ENCODE data around the gene RABGAP1L.

Gene RABGAP1L

DNA sequence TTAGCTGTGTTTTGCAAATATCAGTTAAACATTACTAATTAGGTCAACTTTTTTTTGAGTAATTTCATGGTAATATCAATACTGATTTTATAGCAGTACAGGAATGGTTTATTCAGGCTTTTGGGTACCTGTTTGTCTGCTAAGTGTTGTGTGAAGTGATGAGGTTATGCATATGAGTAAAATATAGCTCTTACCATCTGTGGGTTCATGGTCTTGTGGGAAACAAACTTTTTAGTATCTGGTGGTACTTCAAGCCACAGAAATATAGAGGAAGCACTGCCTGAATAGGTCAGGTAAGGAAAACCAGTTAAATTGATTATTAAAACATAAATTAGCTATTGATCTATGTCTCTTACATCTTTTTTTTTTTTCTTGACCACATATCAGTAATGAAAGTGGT lies 113.9 kb downstream of the RABGAP1L start:
- ATAC-seq (replicated peaks; ENCODE audit: extremely low read depth, poor library complexity, severe bottlenecking) (no peak), DNase-seq (ENCODE audit: low spot score in 2 of 2) (no peak)
- Mint-ChIP-seq H3K4me3 (no peak overlapping the region), H3K27me3 (no peaks in the 10 kb centered on the region), H3K27ac (ENCODE audit: low read depth) (no peak overlapping the region), H3K9me3 (no peaks in the 10 kb centered on the region), H3K4me1 (no peaks in the 10 kb centered on the region), H3K36me3 (ENCODE audit: insufficient read depth) (peaks cover 4% of the 10 kb centered on the region)

DNA sequence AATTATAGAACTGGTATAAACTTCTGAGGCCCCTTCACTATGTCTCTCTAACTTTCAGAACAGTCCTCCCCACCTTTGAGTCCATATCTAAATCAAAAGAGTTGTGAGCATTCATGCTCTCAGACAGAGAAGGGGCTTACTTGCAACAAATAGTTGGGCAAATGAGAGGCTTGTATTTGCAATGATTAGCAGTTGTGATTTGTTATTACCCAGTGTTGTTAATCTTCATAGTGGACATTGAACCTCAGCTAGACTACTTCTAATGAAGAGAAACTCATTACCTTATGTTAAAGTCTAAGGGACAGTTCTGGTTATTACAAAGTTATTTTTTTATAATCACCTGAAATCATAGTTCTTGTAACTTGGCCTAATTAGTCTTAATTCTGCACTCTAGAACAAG lies 114.5 kb downstream of the RABGAP1L start:
- Mint-ChIP-seq H3K27ac (ENCODE audit: low read depth) (no peak overlapping the region), H3K9me3 (no peaks in the 10 kb centered on the region), H3K27me3 (no peaks in the 10 kb centered on the region), H3K4me3 (no peak overlapping the region), H3K4me1 (no peaks in the 10 kb centered on the region), H3K36me3 (ENCODE audit: insufficient read depth) (peaks cover 4% of the 10 kb centered on the region)
- no peak for ATAC-seq (replicated peaks; ENCODE audit: extremely low read depth, poor library complexity, severe bottlenecking)
- no peak for DNase-seq (ENCODE audit: low spot score in 2 of 2)

DNA sequence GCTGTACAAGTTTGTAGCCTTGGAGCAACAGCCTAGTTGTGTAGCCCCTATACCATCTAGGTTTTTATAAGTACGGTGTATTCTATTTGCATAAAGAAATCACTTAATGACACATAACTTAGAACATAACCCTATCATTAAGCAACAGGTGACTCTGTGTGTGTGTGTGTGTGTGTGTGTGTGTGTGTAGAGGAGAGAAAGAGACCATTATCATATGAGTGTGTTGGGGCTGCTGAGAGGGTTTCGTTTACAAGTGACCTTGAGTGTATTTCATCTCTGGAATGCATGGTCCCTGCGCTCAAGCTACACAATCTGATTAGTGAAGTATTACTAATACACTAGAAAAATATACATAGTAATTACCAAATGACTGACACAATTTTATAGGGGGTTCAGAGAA lies 115.1 kb downstream of the RABGAP1L start:
- Mint-ChIP-seq H3K4me3 (no peak overlapping the region), H3K27ac (ENCODE audit: low read depth) (no peak overlapping the region), H3K4me1 (no peaks in the 10 kb centered on the region), H3K9me3 (no peaks in the 10 kb centered on the region), H3K27me3 (no peaks in the 10 kb centered on the region), H3K36me3 (ENCODE audit: insufficient read depth) (peaks cover 4% of the 10 kb centered on the region)
- DNase-seq (ENCODE audit: low spot score in 2 of 2) = no peak
- no peak for ATAC-seq (replicated peaks; ENCODE audit: extremely low read depth, poor library complexity, severe bottlenecking)

DNA sequence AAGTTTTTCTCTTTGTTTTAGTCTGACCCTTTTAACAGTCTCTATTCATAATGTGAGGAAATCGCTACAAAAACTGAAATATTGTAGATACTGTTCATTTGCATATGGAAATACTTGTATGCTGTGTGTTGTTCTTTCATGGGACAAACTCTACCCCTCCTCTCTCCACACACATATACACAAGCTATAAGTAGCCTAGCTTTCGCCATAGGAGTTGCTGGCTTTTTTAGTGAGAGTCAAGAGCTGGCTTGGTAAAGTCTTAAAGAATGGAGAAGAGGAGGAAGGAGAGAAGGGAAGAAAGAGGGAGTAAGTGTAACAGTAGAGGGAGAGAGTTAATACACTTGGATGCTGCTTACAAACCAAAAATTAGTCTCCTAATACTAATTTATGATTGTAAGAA lies 115.6 kb downstream of the RABGAP1L start:
- H3K27ac Mint-ChIP-seq (ENCODE audit: low read depth) = no peak overlapping the region
- no peak for DNase-seq (ENCODE audit: low spot score in 2 of 2)

DNA sequence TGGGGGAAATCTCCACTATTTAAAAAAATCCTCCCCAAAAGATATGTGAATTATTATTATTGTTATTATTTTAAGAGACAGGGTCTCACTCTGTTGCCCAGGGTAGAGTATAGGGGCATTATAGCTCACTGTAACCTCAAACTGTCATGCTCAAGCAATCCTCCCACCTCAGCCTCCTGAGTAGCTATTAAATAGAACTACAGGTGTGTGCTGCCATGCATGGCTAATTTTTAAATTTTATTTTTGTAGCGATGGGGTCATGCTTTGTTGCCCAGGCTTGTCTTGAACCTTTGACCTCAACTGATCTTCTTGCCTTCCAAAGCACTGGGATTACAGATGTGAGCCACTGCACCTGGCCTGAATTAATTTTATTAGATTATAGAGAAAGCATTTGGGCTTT lies 116.8 kb downstream of the RABGAP1L start:
- H3K27ac Mint-ChIP-seq (ENCODE audit: low read depth) = no peak overlapping the region
- ATAC-seq (replicated peaks; ENCODE audit: extremely low read depth, poor library complexity, severe bottlenecking) (no peak), DNase-seq (ENCODE audit: low spot score in 2 of 2) (no peak)
- no peaks in the 10 kb centered on the region for H3K27me3 Mint-ChIP-seq
- H3K36me3 Mint-ChIP-seq (ENCODE audit: insufficient read depth) = peaks cover 11% of the 10 kb centered on the region
- no peak overlapping the region for H3K4me3 Mint-ChIP-seq
- H3K9me3 Mint-ChIP-seq = no peaks in the 10 kb centered on the region
- H3K4me1 Mint-ChIP-seq = peaks cover 5% of the 10 kb centered on the region

More for the DNA sequence above, 115.6 kb downstream of the RABGAP1L start:
- H3K27me3 Mint-ChIP-seq = no peaks in the 10 kb centered on the region
- peaks cover 4% of the 10 kb centered on the region for H3K36me3 Mint-ChIP-seq (ENCODE audit: insufficient read depth)
- no peak for ATAC-seq (replicated peaks; ENCODE audit: extremely low read depth, poor library complexity, severe bottlenecking)
- H3K4me3 Mint-ChIP-seq = no peak overlapping the region
- no peaks in the 10 kb centered on the region for H3K9me3 Mint-ChIP-seq
- H3K4me1 Mint-ChIP-seq = no peaks in the 10 kb centered on the region

DNA sequence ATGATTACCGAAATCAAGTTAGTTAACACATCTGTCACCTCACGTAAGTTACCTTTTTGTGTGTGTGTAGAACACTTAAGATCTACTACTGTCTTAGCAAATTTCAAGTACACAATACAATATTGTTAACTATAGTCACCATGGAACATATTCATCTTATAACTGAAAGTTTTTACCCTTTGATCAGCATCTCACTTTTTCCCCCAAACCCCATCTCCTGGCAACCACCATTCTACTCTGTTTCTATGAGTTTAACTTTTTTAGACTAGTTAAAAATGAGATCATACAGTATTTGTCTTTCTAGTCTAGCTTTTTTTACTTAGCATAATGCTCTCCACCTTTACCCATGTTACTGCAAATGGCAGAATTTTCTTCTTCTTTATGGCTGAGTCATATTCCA lies 124.7 kb downstream of the RABGAP1L start:
- Mint-ChIP-seq H3K4me3 (no peak overlapping the region), H3K4me1 (peaks cover 28% of the 10 kb centered on the region), H3K9me3 (peaks cover 6% of the 10 kb centered on the region), H3K27me3 (no peaks in the 10 kb centered on the region), H3K36me3 (ENCODE audit: insufficient read depth) (peaks cover 34% of the 10 kb centered on the region), H3K27ac (ENCODE audit: low read depth) (no peak overlapping the region)
- DNase-seq (ENCODE audit: low spot score in 2 of 2) (no peak), ATAC-seq (replicated peaks; ENCODE audit: extremely low read depth, poor library complexity, severe bottlenecking) (no peak)

DNA sequence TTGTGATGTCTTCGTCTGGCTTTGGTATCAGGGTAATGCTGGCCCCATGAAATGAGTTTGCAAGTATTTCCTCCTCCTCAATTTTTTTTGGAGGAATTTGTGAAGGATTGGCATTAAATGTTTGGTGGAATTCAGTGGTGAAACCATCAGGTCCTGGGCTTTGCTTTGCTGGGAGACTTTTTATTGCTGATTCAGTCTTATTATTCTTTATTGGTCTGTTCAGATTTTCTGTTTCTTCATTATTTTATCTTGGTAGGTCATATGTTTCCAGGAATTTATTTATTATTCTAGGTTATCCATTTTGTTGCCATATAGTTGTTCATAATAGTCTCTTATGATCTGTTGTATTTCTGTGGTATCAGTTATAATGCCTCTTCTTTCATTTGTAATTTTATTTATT lies 126.7 kb downstream of the RABGAP1L start:
- Mint-ChIP-seq H3K27ac (ENCODE audit: low read depth) (no peak overlapping the region), H3K27me3 (no peaks in the 10 kb centered on the region), H3K9me3 (peaks cover 6% of the 10 kb centered on the region), H3K4me3 (no peak overlapping the region), H3K4me1 (peaks cover 24% of the 10 kb centered on the region), H3K36me3 (ENCODE audit: insufficient read depth) (peaks cover 37% of the 10 kb centered on the region)
- no peak for ATAC-seq (replicated peaks; ENCODE audit: extremely low read depth, poor library complexity, severe bottlenecking)
- DNase-seq (ENCODE audit: low spot score in 2 of 2) = no peak

DNA sequence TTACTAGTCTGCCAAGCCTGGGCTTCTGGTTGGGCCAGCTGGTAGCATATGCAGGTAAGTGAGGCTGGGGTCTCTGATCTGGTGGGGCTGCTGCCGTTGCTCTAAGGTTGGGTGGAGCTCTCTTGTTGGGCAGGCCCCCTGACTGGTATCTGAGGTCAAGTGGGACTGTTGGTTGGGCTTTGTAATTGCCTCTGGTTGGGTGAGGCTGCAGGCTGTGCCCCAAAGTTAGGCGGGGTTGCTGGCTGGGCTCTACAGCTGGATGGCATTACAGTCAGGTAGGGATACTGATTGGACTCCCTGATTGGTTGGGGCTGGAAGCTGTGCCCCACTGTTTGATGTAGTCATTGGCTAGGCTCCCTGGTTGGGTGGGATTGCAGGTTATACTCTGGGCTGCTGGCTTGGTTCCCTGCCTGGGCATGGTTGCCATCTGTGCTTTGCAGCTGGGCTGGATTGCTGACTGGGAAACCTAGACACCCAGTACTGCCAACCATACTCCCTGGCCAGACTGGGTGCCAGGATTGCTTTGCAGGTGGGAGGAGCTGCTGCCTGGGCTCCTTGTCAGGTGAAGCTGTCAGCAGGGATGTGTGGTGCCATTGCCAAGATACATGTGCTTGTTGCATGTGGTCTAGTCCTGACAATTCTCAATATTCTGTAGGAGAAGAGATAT lies 130.5 kb downstream of the RABGAP1L start:
- Mint-ChIP-seq H3K4me1 (peaks cover 20% of the 10 kb centered on the region), H3K9me3 (peaks cover 6% of the 10 kb centered on the region), H3K27ac (ENCODE audit: low read depth) (no peak overlapping the region), H3K4me3 (no peak overlapping the region), H3K27me3 (no peaks in the 10 kb centered on the region), H3K36me3 (ENCODE audit: insufficient read depth) (peaks cover 19% of the 10 kb centered on the region)
- no peak for DNase-seq (ENCODE audit: low spot score in 2 of 2)
- ATAC-seq (replicated peaks; ENCODE audit: extremely low read depth, poor library complexity, severe bottlenecking) = no peak

DNA sequence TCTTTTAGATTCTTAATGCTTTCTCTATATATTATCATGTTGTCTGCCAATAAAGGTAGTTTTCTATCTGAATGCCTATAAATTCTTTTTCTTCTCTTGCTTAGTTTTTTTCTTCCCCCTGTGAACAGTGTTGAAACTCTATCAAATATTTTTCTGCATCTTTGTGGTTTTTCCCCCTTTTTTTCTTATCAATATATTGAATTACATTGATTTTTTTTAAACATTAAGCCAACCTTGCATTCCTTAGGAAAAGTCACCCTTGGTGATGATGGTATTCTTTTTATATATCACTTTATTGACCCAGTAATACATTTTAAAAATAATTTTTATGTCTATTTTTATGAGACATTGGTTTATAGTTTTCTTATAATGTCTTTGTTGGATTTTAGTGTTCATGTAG lies 131.7 kb downstream of the RABGAP1L start:
- H3K27me3 Mint-ChIP-seq = no peaks in the 10 kb centered on the region
- peaks cover 6% of the 10 kb centered on the region for H3K9me3 Mint-ChIP-seq
- DNase-seq (ENCODE audit: low spot score in 2 of 2) = no peak
- no peak for ATAC-seq (replicated peaks; ENCODE audit: extremely low read depth, poor library complexity, severe bottlenecking)
- peaks cover 12% of the 10 kb centered on the region for H3K4me1 Mint-ChIP-seq
- no peak overlapping the region for H3K4me3 Mint-ChIP-seq
- no peak overlapping the region for H3K27ac Mint-ChIP-seq (ENCODE audit: low read depth)
- peaks cover 16% of the 10 kb centered on the region for H3K36me3 Mint-ChIP-seq (ENCODE audit: insufficient read depth)

DNA sequence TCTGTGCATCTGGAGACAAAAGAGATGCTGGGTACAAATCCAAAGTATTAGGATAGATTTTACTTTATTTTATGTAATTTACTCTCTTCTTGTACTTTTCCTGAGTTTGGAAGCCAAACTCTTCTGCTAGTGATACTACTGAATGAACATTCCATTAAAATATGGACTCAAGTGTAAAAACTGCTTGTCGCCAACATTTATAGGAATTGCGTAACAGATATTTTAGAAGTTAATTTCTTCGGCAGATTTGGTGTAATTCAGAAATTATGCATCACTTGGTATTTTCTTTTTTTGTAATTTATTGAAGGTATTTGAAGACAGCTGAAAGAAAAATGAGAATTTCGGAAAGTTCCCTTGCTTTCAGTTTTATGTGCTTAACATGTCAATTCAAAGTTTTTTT lies 137.0 kb downstream of the RABGAP1L start:
- Mint-ChIP-seq H3K9me3 (no peaks in the 10 kb centered on the region), H3K36me3 (ENCODE audit: insufficient read depth) (peaks cover 8% of the 10 kb centered on the region), H3K27ac (ENCODE audit: low read depth) (no peak overlapping the region)

DNA sequence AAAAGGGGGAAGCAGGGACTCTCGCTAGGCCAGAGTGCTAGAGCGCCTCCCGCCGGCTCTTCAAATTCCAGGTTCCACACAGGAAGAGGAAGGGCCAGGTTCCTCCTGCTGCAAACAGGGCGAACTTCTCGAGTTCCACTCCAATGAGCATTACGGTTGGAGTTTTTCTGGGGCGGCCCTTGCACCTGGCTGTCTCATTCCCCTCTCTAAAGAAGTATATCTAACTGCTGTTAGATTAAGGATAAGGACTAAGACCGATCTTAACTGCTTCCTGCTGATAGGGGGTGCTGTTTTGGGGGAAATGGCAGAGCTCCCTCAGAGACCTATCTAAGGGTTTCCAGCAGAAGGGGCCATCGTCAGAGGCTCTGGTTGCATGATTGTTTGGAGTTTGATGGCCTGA lies 138.0 kb downstream of the RABGAP1L start:
- Mint-ChIP-seq H3K27ac (ENCODE audit: low read depth) (no peak overlapping the region), H3K4me3 (no peak overlapping the region), H3K4me1 (peaks cover 25% of the 10 kb centered on the region), H3K36me3 (ENCODE audit: insufficient read depth) (peaks cover 10% of the 10 kb centered on the region), H3K27me3 (no peaks in the 10 kb centered on the region), H3K9me3 (no peaks in the 10 kb centered on the region)
- no peak for ATAC-seq (replicated peaks; ENCODE audit: extremely low read depth, poor library complexity, severe bottlenecking)
- DNase-seq (ENCODE audit: low spot score in 2 of 2) = no peak

More for the DNA sequence above, 137.0 kb downstream of the RABGAP1L start:
- DNase-seq (ENCODE audit: low spot score in 2 of 2) (no peak), ATAC-seq (replicated peaks; ENCODE audit: extremely low read depth, poor library complexity, severe bottlenecking) (no peak)
- no peak overlapping the region for H3K4me3 Mint-ChIP-seq
- H3K4me1 Mint-ChIP-seq = peaks cover 14% of the 10 kb centered on the region
- no peaks in the 10 kb centered on the region for H3K27me3 Mint-ChIP-seq

DNA sequence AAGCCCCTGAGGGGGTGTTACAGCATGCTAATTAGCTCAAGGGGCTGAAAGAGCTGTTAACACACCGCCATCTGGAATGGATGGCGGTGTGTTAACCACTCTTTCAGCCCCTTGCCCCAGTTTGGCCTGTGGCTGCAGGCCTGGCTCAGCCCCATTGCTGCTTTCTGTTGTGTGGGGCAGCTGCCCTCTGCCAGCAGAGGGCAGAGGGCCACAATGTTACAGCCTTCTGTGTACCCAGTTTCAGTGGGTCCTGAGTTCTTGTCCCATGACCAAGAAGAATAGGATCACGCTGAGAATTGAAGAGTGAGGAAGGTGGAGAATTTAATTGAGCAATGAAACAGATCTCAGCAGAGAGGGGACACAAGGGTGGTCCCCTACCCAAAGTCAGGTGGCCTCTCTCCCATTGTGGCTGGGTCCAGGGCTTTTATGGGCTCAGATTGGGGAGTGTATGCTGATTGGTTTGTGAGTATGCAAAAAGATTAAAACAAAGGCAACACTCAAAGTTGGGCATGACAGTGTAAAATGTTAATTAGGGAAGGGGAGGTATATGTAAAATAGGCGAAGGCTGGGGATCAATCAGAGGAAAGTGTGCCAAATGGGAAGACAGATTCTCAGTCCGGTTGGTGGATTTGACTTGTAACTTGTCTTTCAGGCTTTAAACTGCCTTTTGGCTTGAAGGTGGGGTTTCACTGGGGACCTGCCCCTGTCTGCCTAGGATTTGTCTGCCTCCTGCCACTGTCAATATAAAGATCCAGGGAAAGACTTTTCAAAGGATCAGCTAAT lies 142.2 kb downstream of the RABGAP1L start:
- H3K36me3 Mint-ChIP-seq (ENCODE audit: insufficient read depth) = peaks cover 15% of the 10 kb centered on the region
- H3K27ac Mint-ChIP-seq (ENCODE audit: low read depth) = no peak overlapping the region
- H3K9me3 Mint-ChIP-seq = peaks cover 3% of the 10 kb centered on the region
- ATAC-seq (replicated peaks; ENCODE audit: extremely low read depth, poor library complexity, severe bottlenecking) (no peak), DNase-seq (ENCODE audit: low spot score in 2 of 2) (no peak)
- no peaks in the 10 kb centered on the region for H3K27me3 Mint-ChIP-seq
- H3K4me1 Mint-ChIP-seq = peaks cover 21% of the 10 kb centered on the region
- H3K4me3 Mint-ChIP-seq = no peak overlapping the region

DNA sequence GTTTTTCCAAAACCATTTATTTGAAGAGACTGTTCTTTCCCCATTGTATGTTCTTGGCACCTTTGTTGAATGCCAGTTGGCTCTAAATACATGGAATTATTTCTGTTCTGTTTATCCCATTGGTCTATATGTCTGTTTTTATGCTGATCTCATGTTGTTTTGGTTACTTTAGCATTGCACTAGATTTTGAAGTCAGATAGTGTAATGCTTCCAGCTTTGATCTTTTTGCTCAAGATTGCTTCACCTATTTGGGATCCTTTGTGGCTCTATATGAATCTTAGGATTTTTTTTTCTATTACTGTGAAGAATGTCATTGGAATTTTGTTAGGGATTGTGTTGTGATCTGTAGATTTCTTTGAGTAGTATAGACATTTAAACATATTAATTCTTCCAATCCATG lies 149.3 kb downstream of the RABGAP1L start:
- no peaks in the 10 kb centered on the region for H3K27me3 Mint-ChIP-seq
- H3K27ac Mint-ChIP-seq (ENCODE audit: low read depth) = no peak overlapping the region
- DNase-seq (ENCODE audit: low spot score in 2 of 2) = no peak
- H3K36me3 Mint-ChIP-seq (ENCODE audit: insufficient read depth) = peaks cover 16% of the 10 kb centered on the region
- H3K4me1 Mint-ChIP-seq = peaks cover 21% of the 10 kb centered on the region
- H3K4me3 Mint-ChIP-seq = no peak overlapping the region
- H3K9me3 Mint-ChIP-seq = peaks cover 5% of the 10 kb centered on the region
- no peak for ATAC-seq (replicated peaks; ENCODE audit: extremely low read depth, poor library complexity, severe bottlenecking)

Data from central memory CD8-positive, alpha-beta T cell (primary cell).